Measurements from ENCODE around the gene SCO1. TPM values are rescaled to one million over a fixed set of nuclear protein-coding genes. Genes with fewer than 3 reads are reported as not detected.

The SCO1 gene
- total and polyA plus RNA-seq, 4 donors = 18.0 to 33.2 (median 22.8) TPM

- H3K9ac ChIP-seq (ENCODE audit: low read depth in 1 of 2, low read length in 2 of 2) = no peak overlapping the region
- peaks cover 0 to 4% (median 2%) of the 10 kb centered on the region in 4 donors for H3K4me1 ChIP-seq (ENCODE audit: control insufficient read depth in 4 of 4, insufficient read depth in 4 of 4, low read length in 3 of 4)
- H3K27me3 ChIP-seq (ENCODE audit: control insufficient read depth in 4 of 4, insufficient read depth in 4 of 4, low read length in 3 of 4) = no peaks in the 10 kb centered on the region
- no peaks in the 10 kb centered on the region for H3K9me3 ChIP-seq (ENCODE audit: control insufficient read depth in 4 of 4, low read length in 3 of 4)
- 94% methylated on average over 7 of the region's 7 CpGs for WGBS
- no peak for DNase-seq (ENCODE audit: low spot score)
- no peak overlapping the region for H3K27ac ChIP-seq (ENCODE audit: low read depth in 1 of 2, low read length in 2 of 2)
- peaks cover 18 to 60% (median 41%) of the 10 kb centered on the region in 4 donors for H3K36me3 ChIP-seq (ENCODE audit: control insufficient read depth in 4 of 4, insufficient read depth in 3 of 4, low read depth in 1 of 4, low read length in 3 of 4)
- H3K4me3 ChIP-seq (ENCODE audit: low read depth in 1 of 3, low read length in 3 of 3) = no peak overlapping the region
- TF ChIP-seq JUND (IDR thresholded peaks at IDR 0.05) = no peak
- TF ChIP-seq EGR1 (IDR thresholded peaks at IDR 0.05; ENCODE audit: low read depth in 2 of 2) = no peak
- TF ChIP-seq REST (IDR thresholded peaks at IDR 0.05) = no peak
- no peak for TF ChIP-seq NR2F2 (IDR thresholded peaks at IDR 0.05)
- TF ChIP-seq YY1 (IDR thresholded peaks at IDR 0.05) = no peak
- no peak for TF ChIP-seq TAF1 (conservative IDR thresholded peaks at IDR 0.05)
- no peak for TF ChIP-seq ATF3 (IDR thresholded peaks at IDR 0.05)
- no peak for TF ChIP-seq HNF4A (conservative IDR thresholded peaks at IDR 0.05)
- no peak for TF ChIP-seq SP1 (IDR thresholded peaks at IDR 0.05)
- no peak for TF ChIP-seq MAX (IDR thresholded peaks at IDR 0.05)
- TF ChIP-seq FOXA2 (IDR thresholded peaks at IDR 0.05) = no peak
- TF ChIP-seq FOXA1 (IDR thresholded peaks at IDR 0.05) = no peak
- no peak for TF ChIP-seq GABPA (IDR thresholded peaks at IDR 0.05 in 1 of 2, conservative IDR thresholded peaks at IDR 0.05 in 1 of 2)
- no peak for TF ChIP-seq ZBTB33 (IDR thresholded peaks at IDR 0.05)
- TF ChIP-seq RAD21 (IDR thresholded peaks at IDR 0.05) = no peak
- TF ChIP-seq CTCF (IDR thresholded peaks at IDR 0.05; ENCODE audit: low read depth, low read length, missing input control) = no peak
- no peak for TF ChIP-seq RXRA (IDR thresholded peaks at IDR 0.05)
- no peak for TF ChIP-seq HNF4G (IDR thresholded peaks at IDR 0.05)
Measured at GRCh38 chr17:10681866-10682446, 15.4 kb downstream of the SCO1 start.
